Glomerular visceral epithelial cell (primary cell): Measurements from ENCODE around the gene CDH22.

ENCODE experiments used
- DNase-seq: peaks from one replicate; pipeline ENCODE4 v3.0.0-alpha.2; 2016; ENCODE audit errors: extremely low spot score

CDH22 gene

DNA sequence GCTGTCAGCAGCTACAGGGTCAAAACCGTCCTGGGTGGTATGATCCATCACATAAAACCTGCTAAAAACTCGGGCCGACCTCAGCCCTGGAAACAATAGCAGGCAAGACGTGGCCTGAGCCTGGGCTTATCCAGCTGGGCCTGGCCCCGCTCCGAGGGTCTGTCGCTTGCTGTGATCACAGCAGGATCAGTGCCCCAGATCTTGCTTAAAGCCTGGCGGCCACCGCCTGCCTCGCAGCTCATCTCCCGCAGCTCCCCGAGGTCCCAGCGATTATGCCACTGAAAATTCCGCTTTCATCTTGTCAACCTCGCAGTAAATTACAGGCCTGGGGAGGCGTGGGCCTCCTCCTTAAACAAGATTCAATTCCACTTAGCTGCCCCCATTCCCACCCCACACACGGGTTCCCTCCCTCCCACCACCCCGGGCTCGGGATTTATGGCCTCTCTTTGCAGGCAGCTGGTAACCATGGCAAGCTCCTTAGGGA, 40.1 kb downstream of the CDH22 start:
- no peak for DNase-seq

DNA sequence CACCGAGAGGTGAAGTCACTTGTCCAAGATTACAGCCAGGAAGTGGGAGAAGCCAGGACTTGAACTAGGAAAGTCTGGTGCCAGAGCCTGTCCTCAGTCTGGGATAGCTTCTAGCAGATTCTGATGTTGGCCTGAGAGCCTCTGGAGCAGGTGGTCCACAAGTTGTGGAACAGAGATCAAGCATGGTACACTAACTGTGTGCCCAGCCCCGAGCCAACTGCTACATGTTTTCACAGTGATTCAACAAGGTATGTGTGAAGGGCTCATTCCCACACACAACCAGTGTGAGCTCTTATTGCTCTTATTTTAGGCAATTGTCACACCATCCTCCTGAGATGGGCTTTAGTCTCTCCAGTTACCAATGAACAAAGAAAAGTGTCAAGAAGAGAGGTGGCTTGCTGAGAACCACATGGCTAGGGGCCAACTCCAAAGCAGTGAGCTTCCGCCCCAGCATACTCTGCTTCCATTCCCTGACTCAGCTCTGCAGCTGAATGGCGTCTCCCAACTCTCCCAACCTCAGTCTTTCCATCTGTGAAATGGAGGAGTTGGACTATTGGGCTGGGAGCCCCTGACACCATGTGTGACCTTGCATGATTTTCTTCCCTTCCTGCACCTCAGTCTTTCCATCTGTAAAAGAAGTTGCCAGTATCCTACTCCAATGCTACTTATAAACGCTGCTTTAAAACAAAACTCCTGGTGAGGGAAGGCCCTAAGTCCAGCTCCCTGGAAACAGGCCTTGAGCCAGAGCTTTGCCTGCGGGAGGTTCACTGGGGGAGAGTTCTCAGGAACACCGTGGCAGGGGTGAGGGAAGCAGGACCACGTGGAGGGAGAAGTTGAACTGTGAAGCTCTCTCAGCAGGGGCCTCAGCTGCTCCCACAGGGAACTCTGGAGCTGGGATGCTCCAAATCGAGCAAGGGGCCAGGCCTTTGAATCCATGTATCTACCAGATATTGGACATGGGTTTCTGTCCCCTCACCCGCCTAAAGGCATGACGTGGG, 40.9 kb downstream of the CDH22 start:
- no peak for DNase-seq

DNA sequence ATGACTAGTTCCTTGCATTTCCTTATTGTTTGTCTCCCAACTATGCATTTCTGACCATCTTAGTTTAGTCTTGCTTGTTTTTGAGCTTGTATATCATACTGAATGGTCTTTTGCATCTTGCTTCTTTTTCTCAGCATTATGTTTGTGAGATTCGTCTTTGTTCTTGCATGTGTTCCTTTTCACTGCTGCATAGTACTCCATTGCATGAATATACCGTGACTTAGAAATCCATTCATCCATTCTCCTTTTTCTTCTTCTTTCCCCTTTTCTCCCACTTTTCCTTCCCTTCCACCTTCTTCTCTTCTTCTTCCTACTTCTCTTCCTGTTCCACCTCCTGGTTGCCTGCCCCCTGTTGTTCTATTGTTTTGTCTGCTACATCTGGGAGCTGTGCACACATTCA, 42.8 kb downstream of the CDH22 start:
- no peak for DNase-seq

DNA sequence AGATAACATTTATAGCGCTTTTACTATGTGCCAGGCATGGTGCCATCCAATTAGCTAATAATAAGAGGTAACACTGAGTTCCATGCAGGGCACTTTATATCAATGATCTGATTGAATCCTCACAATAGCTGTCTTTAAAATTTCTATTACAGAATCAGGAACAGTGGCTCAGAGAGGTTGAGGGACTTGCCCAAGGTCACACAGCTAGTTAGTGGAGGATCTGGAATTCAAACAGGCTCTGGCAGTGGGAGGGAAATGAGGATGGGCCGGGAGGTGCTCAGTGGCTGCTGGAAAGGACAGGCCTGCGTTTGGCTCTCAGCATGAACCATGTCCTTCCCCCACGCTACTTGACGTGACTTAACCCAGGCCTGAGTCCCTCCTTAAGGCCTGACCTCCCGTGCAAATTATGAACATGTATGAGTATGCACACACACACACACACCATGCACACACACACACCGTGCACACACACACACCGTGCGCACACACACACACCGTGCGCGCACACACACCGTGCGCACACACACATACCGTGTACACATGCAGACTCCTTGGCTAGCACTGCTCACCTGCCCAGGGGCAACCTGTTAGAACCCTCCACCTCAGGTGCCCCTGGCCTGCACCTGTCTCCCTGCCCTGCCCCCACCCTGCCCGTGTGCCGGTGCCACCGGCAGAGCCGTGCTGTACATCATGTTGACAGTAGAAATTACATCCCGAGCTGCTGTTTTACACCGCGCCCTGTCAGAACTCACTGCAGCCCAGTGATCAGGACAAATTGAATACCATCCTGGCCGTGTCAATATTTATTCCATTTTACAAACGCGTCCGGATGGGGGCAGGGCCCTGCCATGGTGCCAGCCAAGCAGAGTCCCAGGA, 43.7 kb downstream of the CDH22 start:
- no peak for DNase-seq

DNA sequence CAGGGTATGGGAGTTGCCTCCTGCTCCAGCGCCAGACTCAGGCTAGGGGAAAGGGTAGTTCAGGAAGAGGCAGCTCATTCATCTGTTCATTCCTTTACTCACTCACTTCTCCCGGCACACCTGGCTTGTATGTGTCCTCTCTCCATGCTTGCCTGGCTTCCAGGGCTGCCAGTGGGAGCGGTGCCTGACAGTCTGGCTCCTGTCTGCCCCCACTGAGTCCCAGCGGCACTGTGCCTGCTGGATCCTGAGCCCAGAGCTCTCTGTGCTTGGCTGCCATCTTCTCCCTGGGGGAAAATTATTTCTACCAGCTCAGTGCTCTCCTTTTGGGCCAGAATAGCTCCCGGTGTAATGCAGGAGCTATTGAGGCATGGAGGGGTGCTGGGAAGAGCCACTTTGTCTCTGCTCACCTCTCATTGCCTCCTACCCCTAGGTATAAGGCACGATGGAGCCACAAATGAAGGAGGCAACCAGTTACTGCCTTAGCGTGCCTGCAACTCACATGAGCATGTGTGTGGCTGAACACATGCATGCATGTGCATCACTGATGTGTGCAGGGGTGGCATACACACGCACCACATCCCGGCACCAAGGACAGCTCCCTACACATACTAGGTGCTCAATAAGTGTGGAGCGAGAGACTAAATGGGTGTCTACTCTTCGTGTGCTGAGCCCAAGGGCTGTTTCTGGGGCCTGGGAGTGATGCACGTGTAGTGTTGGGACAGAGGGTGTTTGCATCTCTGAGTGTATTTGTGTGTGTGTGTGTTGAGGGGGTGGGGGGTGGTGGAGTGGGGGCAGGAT, 46.6 kb downstream of the CDH22 start:
- no peak for DNase-seq

DNA sequence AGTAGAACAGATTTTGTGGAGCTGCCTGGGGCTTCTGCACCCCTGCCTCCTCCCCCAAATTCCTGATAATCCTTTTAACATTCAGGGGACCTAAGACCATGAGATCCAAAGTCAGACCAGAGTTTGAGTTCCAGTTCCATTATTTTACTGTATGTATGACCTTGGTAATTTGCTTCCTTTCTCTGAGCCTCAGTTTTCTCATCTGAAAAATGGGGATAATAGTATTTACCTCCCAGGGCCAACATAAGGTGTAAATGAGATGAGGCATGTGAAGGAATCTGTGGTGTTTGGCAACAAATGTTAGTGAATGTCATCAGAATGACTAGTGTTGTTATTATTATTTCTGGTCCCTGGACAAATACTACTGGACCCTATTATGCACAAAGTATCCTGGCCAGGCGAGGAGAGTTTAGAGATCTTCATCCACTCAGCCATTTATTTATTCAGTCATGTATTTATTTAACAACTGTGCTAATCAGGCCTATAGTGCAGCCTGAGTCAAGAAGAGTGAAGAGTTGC, 47.3 kb downstream of the CDH22 start:
- no peak for DNase-seq

DNA sequence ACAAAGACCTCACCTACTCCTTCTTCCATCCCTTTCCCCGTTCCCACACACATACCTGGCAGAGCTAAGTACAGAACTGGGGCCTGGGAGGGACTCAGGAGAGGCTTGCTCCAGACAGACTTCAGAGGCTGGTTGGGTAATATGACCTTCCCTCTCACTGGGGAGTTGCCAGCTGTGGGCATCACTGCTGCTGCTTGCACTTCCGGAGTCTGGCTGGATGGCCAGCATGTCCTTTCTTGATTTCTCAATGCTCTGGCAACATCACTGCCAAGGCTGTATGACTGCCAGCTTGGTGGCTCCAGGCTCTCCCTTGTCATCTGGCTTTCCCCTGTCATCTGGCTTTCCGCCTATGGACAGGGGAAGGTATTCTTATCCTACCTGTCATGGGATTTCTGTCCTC, 47.8 kb downstream of the CDH22 start:
- no peak for DNase-seq

DNA sequence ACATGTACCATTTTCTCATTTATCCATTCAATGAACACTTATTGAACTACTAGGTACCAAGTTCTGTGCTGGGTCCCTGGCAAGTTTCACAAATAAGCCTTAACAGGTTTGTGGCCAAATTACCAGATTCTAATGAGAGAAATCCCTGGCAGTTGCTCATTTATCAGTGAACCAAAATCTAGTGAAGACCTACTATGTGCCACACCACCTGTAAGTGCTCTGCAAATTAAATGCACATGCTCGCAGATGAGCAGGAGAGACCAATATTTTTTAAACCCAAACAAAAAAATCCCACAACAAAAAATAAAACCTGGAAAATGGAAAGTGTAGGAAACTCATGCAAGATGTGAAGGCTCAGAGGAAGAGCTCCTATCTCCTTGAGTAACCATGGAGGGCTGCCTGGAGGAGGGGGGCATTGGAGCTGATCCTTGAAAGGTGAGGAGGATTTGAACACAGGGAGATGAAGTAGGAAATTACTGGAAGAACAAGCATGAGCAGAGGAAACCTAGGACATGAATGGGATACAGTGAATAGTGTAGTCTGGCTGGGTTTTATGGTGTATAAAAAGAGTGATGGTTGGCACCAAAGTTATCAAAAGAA, 48.9 kb downstream of the CDH22 start:
- no peak for DNase-seq

DNA sequence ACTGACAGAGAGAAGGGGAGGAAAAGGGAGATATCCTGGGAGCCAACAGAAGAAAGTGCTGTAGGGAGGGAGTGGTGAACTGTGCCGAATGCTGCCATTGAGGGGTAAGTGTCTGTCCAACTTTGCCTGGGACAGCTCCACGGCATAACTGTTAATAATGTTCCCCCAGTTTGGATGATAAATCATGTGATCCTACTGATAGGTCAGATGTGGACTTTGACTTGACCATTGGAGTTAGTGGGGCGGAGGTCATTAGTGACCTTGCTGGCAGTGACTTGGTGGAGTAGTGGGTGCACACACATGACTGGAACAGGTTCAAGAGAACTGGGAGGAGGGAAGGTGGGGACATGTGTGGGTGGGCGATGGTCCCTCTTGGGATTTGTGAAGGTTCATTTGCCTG, 50.4 kb downstream of the CDH22 start:
- DNase-seq = no peak

DNA sequence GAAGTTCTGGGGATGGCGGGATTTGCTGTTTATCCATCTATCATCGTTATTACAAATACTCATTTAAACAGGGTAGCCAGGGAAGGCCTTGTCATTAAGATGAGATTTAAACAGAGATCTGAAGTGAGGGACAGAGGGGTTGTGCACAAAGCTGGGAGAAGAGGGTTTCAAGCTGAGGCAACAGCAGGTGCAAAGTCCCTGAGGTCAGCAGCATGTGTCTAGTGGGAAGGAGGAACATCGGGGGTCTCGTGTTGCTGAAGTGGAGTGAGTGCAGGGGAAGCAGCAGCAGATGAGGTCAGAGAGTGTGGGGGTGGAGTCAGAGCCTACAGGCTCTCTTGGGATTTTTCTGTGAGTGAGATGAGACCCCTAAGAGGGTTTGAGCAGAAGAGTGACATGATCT, 52.0 kb downstream of the CDH22 start:
- no peak for DNase-seq

DNA sequence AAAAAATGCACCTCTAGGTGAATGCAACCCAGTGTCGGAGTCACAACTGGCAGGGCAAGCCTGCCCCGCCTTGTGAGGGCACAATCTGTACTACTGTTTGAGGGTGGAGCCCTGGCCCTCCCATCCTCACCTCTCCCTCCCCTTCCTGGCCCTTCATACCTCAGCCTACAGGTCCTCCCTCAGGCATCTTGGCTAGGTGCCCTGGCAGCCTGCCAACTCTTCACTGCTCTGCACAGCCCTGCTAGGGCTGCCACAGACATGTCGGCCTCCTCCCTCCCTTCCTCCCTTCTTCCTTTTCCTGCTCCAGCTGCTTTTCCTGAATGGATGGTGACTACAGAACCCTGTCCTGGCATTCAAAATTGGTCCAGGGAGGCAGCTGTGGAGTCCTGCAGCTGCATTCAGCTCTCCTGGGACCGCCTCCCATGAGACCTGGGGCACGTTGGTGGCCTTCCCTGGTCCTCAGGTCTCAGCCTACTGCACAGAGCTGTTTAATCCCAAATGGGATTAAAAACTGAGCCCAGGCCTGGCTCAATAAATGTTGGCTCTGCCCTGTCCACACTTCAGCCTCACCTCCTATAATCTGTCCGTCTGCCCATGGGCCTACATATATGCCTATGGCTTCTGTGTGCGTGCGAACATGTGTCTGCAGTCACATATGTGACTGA, 52.7 kb downstream of the CDH22 start:
- DNase-seq = peak; percentile 72

DNA sequence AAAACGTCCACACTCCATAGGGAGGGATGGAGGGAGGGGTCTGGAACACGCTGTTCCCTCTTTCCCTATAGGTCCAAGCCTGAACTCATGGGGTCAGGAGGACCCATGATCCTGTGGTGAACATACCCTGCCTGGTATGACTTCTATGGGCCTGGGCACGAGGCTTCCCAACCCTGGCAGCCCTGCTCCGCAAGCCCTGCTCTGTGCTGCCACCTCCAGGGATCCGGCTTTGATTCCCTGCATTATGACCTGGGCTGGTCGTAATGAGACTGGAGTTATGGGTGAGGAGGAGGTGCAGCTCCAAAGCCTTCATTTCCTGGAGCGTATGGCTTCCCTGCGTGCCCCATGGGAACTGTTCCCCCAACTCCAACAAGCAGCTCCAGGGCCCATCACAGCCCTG, 54.9 kb downstream of the CDH22 start:
- DNase-seq = peak; percentile 7

DNA sequence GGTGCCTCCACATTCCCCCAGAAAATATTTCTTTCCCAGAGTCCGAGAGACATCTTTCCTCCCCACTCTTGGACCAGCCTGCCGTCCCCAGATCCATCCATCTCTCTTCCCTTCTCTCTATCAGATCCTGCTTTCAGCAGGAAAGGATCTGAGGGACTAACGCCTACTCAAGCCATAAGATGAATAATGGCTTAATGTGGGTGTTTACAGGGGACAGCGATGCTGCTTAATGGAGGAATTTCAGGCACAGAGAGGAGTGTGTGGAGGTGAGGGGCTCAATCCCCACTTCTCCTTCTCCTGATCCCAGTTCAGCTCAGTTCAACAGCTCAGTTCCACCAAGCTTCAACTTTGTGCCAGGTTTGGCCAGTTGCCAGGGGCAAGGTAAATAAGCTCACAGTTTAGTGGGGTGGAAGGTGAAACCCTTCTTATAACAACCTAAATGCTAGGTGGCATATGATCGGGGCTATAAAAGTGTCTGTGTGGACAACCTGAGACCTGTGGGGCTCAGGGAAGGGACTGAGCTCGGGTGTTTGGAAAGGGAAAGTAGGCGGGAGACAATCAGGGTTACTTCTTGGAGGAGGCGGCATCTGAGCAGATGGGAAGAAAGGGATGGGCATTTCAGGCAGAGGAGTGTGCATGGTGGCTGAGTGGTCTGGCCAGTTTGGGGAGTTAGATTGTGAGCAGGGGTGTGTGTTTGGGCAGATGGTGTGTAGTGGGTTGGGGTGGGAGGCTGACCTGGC, 55.8 kb downstream of the CDH22 start:
- no peak for DNase-seq

DNA sequence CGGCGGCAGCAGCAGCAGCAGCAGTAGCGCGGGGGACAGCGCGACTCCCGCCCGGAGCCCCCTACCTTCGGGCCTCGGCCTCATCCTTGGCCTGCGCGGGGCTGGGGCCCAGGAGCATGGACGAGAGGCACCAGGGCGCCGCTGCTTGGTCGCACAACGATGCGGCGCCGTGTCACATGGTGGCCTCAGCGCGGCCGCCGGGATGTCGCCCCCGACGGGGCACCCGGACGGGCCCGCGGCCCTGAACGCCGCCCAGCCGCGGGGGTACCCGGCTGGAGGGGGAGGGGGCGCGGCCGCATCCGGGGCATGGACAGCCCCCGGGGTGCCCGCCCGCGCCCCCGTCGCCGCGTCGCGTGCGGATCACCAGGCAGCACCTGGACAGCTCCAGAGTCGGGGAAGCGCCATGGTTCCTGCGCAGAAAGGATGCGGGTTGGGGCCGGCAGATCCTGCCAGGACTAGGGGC, 57.1 kb downstream of the CDH22 start:
- no peak for DNase-seq

DNA sequence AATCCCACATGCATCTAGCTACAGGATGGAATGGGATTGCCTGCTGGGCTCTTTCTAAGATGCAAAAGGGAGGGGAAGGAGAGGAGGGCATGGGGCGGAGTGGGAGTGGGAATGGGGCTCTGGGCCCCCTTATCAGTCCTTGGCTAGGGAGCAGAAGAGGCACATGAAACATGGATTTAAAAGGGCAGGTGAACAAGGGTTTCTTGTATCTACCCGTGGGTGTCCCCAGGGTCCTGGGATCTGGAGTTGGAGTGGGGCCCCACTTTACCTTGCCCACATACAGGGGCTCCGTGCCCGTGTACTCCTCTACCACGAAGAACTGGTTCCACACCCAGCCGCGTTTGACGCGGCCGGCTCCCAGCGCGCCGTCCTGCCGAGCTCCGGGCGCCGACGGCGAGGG, 57.5 kb downstream of the CDH22 start:
- no peak for DNase-seq

DNA sequence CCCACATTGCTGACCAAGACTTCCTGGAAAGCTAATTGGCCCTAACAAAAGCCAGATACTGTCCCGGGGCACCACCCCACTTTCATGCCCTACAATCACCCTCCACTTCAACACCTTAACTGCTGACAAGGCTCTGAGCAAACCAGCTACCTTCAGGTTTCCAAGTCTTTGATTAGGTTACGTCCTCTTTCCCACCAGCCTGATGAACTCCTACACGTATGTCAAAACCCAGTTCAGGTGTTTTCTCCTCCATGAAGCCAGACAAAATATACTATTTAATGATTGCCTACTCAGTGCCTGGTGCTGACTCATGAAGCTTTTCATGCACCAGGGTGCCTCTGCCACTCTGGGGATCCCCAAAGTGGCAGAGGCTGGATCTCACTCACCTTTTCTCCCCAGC, 58.6 kb downstream of the CDH22 start:
- no peak for DNase-seq

DNA sequence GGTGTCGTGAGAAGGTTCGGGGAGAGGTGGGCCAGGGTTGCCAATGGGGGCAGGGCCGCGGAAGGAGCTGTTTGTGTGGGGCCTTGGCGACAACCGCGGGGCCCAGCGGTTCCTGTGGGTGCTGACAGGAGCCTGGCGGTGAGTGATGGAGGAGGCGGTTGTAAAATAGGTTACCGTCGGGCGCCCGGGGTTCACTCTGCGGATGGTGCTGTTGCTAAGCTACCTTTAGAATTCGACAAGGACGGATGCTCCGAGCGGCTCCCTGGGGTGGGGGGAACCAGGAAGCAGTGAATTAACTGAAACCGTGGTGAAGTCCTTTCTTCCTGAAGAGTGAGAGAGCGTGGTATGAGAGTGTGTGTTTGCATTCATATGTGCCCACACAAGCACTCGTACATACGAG, 61.7 kb downstream of the CDH22 start:
- DNase-seq = no peak

DNA sequence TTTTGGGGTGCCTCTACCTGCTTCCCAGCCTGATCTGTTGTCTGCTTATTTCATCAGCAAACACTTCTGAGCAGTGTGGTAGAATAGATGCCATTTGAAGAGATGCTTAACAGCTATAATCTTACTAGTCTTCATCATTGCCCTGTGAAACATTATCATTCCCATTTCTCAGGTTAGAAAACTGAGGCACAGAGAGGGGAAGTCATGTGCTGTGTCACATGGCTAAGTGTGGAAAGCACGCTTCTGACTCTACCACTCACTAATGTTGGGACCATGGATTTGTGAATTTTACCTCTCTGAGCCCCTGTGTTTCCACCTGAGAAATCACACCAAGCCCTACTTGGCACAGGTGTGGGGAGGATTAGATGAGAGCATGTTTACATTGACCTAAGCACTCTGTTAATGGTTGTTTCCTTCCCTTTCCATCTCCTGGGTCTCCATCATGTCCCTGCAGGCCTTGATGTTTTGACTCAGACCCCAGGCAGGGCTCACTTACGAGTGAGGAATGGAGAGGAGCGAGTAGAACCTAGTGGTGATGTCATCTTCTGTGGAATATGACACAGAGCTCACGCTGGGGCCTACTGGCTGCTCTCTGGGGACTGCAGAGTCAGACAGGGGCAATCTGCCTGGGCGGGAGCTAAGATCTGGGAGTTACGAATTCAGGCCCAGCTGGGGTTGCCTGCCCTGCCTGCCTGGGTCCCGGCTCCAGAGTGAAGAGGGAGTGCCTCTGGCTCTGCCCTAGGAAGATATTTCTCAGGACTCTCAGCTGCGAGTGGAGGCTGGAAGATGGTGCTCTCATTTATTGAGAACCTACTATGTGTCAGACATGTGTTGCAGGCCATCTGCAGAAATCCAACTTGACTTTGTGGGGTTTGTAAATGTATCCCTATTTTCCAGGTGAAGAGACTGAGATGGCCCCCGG, 64.3 kb downstream of the CDH22 start:
- DNase-seq = no peak

DNA sequence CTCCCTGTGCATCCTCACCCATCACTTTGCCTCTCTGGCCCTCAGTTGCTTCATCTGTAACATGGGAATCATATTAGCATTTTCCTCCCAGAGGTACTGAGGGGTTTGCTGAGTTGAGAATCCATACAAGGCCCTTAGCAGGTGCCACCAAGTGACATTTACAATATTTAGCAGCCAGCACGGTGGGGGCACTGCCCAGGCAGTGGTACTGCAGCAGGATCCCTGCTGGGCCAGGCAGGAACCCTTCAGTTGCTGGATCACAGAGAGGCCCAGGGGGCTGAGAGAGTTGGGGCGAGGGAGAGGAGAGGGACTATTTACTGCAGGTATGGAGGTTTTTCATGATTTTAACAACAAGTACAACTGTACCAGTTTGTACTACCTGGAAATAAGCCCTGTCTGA, 65.9 kb downstream of the CDH22 start:
- DNase-seq = no peak
